ENCODE data around the gene WDFY3.

WDFY3 gene

GRCh38 chr4:84931274-84931673 lies 35.2 kb downstream of the WDFY3 start:
- no peak for TF ChIP-seq CTCF (IDR thresholded peaks at IDR 0.05; ENCODE audit: borderline replicate concordance, control extremely low read depth, extremely low read depth, insufficient read depth, missing control alignments)
- no peak for DNase-seq (ENCODE audit: low spot score)
- in situ Hi-C loops (cut with MboI; ENCODE audit: low sequenced_read_pairs, unreplicated experiment) = no loop called here

GRCh38 chr4:84928089-84928488 lies 38.4 kb downstream of the WDFY3 start:
- DNase-seq (ENCODE audit: low spot score) = no peak
- in situ Hi-C loops (cut with MboI; ENCODE audit: low sequenced_read_pairs, unreplicated experiment) = no loop called here
- no peak for TF ChIP-seq CTCF (IDR thresholded peaks at IDR 0.05; ENCODE audit: borderline replicate concordance, control extremely low read depth, extremely low read depth, insufficient read depth, missing control alignments)

GRCh38 chr4:84927428-84927827 lies 39.1 kb downstream of the WDFY3 start:
- in situ Hi-C loops (cut with MboI; ENCODE audit: low sequenced_read_pairs, unreplicated experiment) = no loop called here
- TF ChIP-seq CTCF (IDR thresholded peaks at IDR 0.05; ENCODE audit: borderline replicate concordance, control extremely low read depth, extremely low read depth, insufficient read depth, missing control alignments) = no peak

DNA sequence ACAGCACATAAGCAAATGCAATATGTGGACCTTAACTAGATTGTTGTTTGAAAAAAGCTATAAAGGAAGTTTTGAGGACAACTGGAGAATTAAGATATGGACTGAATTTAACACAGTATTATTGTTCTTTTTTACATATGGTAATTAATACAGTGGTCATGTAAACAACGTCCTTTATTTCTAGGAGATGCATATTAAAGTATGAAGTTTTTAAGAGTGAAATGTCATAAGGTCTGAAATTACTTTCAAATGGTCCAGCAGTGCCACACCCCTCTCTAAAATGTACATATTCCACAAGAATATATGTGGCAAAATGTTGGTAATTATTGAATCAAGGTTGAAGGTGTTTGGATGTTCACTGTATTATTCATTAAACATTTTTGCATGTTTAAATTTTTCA lies 40.9 kb downstream of the WDFY3 start:
- in situ Hi-C loops (cut with MboI; ENCODE audit: low sequenced_read_pairs, unreplicated experiment) = no loop called here
- DNase-seq (ENCODE audit: low spot score) = no peak
- no peak for TF ChIP-seq CTCF (IDR thresholded peaks at IDR 0.05; ENCODE audit: borderline replicate concordance, control extremely low read depth, extremely low read depth, insufficient read depth, missing control alignments)

More at GRCh38 chr4:84927428-84927827, 39.1 kb downstream of the WDFY3 start:
- no peak for DNase-seq (ENCODE audit: low spot score)

DNA sequence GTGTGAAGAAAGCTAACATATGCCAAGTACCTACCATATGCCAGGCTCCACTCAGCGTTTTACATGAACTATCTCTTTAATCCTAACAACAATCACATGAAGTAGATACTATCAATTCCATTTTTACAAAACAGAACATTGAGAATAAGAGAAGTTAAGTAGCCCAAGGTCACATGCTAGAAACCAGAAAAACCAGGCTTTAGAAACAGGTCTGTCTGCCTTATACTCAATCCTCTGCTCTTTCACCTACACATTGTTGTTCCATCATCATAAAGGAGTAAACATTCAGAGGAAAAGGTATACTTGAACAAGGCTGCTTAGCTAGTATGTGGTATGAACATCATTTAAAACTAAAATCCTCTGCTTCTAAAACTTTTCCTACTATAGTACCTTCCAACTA lies 42.1 kb downstream of the WDFY3 start:
- DNase-seq (ENCODE audit: low spot score) = no peak
- TF ChIP-seq CTCF (IDR thresholded peaks at IDR 0.05; ENCODE audit: borderline replicate concordance, control extremely low read depth, extremely low read depth, insufficient read depth, missing control alignments) = no peak
- in situ Hi-C loops (cut with MboI; ENCODE audit: low sequenced_read_pairs, unreplicated experiment) = no loop called here

DNA sequence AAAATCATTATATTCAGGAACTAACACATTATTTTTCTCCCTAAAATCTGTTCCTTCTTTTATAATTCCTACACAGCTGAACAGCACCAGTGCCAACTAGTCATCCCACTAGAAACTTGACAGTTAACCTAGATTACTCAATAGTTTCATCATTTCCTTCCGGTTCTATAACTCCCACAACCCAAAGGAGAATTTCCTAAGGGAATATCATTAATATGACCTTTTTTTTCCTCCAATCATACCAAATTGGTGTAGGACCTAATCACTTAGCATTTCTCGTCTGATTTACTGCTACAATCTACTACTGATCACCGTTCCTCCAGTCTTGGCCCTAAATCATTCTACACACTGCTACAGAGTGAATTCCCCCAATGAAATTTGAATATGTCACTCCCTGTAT lies 45.9 kb downstream of the WDFY3 start:
- DNase-seq (ENCODE audit: low spot score) = no peak
- in situ Hi-C loops (cut with MboI; ENCODE audit: low sequenced_read_pairs, unreplicated experiment) = no loop called here
- no peak for TF ChIP-seq CTCF (IDR thresholded peaks at IDR 0.05; ENCODE audit: borderline replicate concordance, control extremely low read depth, extremely low read depth, insufficient read depth, missing control alignments)

All from GM13976 (cell line).